Mucosa of gallbladder (tissue), 1 donor: Measurements from ENCODE around the gene COX6B2. TPM values are rescaled to one million over a fixed set of nuclear protein-coding genes. Genes with fewer than 3 reads are reported as not detected.
A peak's percentile ranks its signal among the peaks of the same experiment; 100 is the strongest.

Experiments used
- DNase-seq: peaks from one replicate; pipeline ENCODE4 v3.0.0-alpha.2; 2020; ENCODE audit warnings: low spot score
- total RNA-seq: library from RNA; stranded (reverse); gene quantifications from one replicate; pipeline ENCODE4 v1.2.1, GENCODE V29; 2021
- donor health status: DM: no; HTN: no; CAD: no.

Gene COX6B2
- total RNA-seq, 1 donor from 2014 or later = not detected

DNA sequence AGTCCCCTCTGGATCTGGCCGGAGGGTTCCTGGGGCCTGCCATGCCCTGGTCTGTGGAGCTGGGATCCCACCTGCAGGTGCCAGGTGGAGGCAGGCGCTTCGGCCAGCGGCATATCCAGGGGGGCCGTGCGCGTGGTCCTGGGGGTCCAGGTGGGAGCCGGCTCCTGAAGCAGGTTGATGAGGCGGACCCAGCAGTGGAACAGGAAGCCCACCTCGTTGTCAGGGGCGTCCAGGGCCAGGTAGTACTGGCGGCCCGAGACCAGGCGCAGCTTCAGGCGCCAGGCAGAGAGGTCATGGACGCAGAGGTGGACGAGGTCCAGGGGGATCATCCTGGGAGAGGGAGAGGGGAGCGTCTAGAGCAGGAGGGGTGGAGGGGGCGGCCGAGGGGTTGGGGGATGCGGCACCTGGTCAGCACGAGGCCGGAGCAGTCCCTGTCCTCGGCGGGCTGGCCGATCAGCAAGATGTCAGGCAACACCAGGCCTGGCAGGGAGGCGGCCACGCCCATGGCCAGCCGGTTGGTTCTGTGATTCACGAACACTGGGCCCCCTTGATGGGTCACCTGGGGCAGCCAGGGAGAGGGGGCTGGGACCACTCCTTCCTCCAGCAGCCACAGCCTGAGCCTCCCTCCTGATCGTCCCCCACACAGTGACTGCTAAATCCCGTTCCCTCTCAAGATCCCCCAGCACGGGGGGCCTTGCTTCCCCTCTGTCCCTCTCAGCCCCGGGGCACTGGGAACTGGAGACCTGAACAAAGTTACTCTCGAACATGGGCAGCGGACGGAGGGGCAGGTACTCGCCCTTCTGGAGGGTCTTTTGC is 7.9 kb upstream of the COX6B2 start:
- DNase-seq = no peak

DNA sequence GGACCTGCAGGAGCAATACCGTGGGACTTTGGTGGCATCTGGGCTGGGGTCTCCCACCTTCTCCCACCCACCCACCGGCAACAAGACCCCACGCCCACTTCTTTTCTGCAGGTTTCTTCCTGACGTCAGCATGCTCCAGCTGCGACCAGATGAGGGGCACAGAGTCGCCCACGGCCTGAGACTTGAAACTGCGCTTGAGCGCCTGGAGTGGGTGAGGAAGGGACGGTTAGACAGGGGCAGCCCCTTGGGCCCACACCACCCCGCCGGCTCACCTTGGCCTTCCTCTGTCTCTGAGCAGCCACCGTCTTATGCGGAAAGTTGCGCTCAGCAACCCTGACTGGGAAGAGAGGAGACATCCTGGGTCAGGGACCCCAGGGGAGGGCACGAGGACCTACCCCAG is 6.4 kb upstream of the COX6B2 start:
- DNase-seq = no peak

DNA sequence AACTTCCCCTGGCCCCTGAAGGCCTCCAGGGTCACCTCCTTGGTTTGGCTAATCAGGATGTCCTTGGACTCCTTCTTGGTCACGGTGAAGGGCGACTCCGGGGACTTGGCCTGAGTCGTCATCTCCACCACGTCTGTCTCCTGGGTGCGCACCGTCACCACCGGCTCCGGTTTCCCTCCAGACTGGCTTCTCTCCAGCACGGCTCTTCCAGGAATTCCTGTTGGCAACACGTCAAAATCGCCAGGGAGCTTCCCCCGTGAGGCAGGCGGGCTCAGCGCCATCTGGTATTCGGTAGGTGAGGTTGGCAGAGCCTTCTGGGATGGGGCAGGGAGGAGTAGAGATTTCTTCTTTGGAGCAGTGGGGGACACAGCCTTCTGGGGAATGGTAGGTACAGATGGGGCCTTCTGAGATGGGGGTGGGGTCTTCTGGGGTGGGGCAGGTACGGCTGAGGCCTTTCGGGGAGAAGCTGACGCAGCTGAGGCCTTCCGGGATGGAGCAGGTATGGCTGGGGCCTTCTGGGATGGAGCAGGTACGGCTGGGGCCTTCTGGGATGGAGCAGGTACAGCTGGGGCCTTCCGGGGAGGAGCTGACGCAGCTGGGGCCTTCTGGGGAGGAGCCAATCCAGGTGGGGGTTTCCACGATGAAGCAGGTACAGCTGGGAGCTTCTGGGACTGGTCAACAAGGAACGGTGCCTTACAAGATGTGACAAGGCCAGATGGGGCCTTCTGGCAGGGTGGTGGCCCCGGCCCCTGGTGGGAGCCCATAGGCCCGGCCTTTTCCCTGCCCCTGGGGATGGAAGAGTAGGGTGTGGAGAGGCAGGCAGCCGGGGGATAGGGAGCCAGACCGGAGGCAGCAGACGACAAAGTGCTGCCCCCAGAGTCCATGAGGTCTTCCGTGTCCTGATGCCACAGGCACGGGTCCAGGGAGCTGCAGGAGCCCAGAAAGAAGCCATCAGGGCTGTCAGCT is 4.7 kb upstream of the COX6B2 start:
- DNase-seq = no peak

DNA sequence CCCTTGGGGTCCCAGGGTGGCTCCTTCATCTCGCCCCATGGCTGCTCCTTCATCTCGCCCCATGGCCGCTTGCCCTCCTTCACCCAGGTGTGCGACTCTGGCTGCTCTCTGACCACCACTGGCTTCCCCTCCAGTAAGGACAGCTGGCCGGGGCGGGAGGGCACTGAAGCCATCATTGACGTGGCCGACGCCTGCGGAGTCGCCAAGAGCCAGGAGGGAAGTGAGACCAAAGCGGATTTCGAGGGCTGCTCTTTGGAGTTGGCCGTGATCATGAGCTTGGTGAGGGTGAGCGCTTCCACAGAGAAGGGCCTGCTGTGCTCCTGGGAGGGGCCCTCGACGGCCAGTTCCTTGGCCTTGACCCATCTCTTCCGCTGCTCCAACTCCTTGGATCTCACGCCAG is 4.0 kb upstream of the COX6B2 start:
- DNase-seq = no peak

DNA sequence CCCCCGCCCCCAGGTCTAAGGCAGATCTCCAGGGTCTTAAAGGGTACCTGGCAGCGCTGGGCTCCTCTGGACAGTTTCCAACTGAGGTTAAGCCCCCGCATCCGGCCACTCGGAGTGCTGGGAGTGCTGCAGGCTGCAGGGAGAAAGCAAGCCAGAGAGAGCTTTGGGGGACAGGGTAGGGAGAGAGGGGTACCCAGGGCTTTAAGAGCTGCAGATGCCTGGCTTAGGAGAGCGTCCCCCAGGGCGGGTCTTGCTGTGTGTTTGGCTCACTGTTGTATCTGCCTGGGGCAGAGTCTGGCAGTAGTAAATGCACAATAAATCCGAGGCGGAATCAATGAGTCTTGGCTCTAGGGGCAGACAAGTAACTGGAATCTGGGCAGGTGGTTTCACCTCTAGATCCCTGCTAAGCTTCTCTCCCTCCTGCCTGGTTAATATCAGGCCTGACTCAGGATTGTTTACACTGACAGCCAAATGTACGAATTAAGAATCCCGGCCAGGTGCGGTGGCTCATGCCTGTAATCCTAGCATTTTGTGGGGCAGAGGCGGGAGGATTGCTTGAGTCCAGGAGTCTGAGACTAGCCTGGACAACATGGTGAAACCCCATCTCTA is 798 bp upstream of the COX6B2 start:
- DNase-seq = no peak

DNA sequence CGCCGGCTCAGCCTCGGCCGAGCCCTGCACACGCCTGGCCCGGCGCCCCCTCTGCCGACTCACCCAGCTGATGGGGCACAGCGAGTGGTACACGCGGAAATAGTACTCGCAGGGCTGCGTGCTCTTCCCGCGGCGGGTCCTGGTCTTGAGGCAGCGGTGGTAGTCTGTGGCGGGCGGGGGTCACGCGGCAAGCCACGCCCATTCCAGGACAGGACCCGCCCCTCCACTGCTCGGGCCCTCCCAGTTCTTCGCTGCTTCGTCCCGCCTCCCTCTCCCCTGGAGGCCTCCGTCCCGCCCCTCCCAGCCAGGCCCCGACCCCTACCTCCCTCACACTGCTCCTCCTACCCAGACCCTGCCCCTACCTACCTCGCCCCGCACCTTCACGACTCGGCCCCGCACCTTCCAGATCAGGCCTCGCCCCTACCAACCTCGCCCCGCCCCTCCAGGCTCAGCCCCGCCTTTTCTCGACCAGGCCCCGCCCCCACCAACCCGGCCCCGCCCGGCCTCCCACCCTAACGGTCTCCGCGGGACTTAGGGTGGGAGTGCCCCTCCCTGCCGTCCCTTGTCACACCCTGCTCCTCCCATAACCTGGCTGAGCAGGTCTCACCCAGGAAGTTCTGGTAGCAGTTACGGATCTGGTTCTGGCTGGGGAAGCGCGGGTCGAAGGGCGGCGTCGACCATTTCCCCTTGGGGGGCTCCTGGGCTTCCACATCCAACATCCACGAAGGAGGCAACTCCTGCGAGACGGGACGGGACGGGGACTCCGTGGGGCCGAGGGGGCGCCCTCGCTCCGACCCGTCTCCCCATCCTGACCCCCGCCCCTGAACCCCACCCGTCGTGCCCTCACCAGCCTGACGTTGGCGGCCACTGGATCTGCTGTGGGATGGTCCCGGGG is 469 bp downstream of the COX6B2 start:
- DNase-seq = peak; percentile 57

DNA sequence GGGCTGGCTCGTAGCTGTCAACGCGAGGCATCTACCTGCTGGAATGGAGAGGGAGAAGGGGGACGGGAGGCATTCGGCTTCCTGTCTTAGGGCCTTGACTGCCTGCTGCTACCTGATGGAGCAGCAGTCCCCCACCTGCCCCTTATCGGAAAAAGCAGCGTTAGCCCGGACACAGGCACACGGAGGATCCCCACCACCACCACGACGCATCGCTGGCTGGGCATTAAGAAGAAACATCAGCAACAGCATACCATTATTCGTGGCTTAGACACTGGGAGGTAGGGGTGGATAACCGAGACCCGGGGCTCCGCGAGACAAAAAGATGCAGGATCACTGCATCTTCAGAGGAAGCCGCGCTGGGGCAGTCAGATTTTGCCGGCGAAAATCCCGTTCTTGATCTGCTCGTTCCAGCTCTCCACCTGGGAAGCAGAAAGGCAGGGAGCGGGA is 1.1 kb downstream of the COX6B2 start:
- DNase-seq = no peak

DNA sequence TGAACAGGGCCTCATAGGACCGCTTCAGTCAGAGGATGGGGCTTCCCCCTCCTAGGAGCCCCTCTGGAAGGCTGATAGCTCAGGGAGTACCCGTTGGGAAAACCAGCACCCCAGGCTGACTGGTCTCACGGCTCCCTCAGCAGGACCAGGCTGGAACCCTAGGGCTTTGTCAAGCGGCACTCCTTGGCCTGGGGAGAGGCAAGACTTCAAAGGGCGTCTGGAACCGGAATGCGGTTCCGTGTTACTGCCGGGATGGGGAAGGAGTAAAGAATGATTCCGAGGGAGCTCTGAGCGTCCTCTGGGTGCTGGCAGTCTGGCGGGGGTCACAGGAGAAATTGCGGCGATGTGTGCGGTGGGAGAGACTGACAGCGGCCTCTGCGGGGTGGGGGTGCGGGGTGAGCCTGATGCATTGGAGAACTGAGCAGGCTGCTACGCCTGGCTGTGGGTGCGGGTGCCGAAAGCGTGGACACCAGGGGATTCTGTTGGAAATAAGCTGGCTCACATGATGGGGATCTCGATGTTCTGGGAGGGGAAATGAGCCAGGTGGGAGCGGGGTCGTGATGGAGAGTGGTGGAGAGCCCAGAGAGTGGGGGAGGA is 1.9 kb downstream of the COX6B2 start:
- DNase-seq = no peak

DNA sequence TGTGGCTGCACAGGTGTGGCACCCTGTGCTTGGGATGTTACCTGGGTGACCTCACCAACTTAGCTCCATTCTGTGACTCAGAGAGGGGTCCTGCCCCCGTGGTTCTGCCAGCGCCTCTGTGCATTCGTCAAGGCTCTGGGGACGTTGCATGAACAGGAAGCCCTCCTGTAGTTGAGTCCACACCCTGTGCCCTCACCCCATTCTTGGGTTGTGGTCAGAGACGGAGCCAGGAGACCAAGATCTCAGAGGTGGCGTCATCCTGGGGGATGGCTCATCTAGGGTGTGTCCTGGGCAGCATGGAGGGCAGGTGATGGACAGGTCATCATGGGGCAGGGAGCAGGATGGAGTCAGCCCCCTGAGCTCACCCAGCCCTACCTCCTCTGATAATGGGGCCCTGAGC is 2.5 kb downstream of the COX6B2 start:
- DNase-seq = no peak

DNA sequence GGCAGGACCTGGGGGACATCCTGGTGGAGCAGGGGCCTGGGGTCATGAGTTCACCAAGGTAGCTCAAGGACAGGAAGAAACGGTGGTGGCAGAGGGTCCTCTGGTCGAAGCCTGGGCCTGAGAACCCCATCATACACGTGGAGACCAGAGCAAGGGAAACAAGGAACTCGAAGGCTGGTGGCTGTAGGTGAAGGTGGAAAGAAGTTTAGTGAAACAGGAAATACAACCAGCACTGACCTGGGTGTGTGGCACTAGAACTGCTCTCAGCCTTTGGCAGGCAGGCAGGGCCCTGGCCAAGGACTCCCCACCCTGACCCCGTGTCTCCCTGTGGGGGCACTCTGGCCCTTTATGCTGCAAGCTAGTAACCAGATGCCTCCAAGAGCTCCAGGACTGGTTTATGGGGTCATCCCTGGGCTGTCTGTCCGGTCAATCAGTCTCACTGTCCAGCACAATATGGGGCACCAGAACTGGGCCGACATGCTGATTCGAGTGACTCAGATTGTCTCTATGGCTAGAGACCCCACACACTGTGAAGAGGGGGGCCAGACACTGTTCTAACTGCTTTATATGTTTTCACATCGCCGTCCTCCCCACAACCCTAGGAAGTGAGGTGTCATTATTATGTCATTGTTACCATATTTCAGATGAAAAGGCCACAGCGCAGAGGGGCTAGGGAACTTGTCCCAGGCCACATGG is 3.8 kb downstream of the COX6B2 start:
- no peak for DNase-seq

DNA sequence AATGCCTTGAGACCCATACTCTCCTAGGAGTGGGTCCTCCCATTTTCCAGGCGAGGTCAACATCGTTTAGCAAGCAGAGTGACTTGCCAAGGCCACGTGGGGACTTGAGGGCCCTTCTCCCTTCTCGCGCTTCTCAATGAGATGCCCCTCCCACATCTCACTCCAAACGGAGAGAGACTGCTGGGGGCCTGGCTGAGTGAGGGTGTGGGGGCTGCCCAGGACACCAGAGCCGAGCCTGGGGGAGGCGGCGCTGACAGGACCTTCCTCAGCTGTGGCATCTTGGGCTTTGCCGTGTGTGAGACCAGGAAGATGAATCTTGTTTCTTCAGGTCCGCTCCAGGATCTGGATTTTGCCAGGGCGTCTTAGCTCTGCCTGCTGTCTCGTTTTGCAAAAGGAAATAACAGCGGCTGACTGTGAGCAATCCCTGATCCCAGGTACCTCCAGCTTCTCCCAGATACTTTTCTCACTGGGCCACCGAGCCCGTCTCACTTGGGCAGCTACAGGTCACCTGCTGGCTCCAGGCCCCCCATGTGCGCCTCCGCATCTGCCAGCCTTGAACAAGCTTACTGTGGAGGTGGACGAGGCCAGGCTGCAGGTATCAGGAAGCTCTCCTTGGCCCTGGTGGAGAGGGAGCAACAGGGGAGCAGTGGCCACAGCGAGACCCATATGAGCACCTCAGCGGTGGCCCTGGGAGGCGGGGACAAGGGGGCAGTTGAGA is 6.0 kb downstream of the COX6B2 start:
- DNase-seq = no peak

DNA sequence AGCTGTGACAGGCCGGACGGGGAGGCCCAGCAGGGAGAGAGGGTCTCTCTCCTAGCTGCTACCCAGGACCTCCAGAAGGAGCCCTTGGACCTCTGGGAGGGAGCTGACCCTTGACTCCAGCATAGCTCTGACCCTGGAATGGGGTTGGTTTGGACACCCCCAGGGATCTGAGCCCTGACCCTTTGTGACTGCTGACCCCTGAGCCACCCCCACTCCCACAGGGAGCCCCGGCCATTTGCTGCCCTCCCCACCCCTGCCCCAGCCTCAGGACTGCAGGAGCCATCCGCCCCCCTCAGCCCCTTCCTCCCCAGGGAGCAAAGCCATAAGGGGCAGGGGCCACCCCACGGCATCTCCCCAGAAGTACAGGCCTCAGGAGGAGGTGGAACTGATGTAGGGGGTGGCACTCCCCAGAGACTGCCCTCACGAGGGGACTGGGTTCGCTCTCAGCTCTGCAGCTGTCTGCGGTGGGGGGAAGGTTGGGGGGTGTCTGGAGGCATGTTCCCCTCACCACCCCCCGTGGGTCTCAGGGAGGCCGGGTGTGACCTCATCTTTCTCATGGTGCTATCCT is 7.0 kb downstream of the COX6B2 start:
- no peak for DNase-seq

DNA sequence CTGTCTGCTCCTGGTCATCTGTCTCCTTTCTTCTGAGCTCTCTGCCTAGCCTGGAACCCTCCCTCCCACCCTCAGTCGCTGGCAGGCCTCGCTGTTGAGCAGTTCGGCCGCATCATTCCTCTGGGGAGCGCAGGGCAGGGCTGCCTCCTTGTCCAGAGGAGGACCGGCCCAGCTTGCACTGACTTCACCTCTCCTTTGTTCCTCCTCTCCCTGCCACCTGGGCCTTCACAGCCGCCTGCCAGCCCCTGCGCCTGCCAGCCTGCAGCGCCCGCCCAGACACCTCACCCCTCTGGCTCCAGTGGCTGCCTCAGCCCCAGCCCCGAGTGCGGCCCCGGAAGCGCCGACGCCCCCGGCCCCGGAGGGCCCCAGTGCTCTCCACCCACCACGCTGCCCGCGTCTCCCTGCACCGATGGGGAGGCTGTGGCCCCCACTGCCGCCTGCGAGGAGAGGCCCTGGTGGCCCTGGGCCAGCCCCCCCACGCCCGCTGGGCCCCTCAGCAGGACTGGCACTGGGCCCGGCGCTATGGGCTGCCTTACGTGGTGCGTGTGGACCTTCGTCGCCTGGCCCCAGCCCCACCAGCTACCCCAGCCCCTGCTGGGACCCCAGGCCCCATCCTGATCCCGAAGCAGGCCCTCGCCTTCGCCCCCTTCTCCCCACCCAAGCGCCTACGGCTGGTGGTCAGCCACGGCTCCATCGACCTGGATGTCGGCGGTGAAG is 7.6 kb downstream of the COX6B2 start:
- no peak for DNase-seq

DNA sequence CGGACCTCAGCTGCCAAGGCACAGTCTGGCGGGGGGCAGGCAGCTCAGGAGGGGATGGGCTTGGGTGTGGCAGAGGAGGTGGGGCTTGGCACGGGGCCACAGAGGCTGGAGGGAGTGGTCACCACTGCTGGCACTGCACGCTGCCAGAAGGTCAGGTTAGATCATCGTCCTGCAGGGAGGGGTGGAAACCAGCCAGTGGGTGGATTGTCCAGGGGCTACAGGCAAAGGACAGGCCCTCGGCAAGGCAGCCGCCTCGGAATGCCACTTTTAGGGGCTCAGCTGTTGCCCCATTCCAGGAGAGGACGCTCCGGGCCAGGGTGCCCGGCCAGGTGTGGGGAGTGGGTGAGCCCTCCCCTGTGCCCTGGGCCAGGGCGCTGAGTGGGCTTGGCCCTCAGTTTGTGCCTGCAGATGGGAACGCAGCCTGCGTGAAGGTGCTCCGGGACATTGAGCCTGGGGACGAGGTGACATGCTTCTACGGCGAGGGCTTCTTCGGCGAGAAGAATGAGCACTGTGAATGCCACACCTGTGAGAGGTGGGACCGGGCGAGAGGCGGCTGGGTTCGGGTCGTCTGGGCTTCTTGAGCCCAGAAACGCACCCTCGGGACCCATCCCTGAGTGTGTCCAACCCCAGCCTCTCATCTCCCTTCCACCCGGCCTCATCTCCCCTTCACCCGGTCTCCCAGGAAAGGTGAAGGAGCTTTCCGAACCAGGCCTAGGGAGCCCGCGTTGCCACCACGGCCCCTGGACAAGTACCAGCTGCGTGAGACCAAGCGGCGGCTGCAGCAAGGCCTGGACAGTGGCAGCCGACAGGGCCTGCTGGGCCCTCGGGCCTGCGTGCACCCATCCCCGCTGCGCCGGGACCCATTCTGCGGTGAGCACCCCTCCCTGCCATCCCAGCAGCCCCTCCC is 8.4 kb downstream of the COX6B2 start:
- DNase-seq = no peak

DNA sequence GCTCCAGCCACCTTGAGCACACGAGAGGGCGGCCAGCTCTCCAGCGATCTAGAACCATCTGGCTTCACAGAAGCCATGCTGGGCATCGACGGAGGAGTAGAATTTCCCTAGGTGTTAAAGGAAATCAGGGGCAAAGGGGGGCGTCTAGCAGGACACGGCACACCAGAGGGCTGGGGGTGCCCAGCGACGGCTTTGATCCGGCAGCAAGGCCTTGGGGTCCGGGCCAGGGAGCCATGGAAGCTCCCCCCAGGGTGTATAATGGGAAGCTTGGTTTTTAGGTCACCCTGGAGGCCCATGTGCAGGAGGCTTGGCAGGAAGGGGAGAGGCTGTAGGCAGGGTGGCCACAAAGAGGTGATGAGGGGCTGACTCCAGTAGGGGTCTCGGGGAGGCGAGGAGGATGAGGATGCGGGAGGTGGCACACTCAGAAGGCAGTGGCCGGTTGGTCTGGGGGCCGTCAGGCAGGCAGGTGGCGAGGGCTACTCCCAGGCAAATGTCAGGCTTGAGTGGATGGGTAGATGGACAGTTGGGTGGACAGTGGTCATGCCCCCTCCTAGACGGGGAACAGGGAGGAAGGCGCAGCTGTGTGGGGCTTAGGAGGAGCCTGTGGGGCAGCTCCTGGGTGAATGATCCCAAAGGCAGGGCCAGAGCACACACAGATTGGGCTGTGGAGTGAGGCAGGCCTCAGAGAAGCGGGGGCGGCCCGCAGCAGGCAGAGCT is 9.3 kb downstream of the COX6B2 start:
- no peak for DNase-seq

DNA sequence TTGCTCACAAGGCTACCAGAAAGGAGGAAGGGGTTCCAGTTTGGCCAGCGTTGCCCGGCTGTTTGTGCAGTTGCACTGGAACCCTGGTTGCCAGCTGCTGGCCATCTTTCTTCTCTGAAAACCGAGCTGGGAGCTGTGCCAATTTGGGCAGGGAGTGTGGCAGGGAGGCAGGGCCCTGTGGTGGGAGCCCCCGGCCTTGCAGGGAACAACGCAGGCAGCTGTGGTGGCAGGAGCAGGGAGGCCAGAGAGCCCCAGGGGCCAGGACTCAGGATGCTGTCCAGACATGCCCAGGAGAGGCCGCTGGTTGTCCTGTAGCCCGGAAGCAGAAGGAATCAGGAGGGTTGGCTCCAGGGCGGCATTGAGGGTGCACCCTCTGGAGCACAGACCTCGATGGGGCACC is 10.1 kb downstream of the COX6B2 start:
- no peak for DNase-seq
